Measurements from ENCODE around the gene RHOF. TPM values are rescaled to one million over a fixed set of nuclear protein-coding genes. Genes with fewer than 3 reads are reported as not detected.

The RHOF gene
- total and polyA plus RNA-seq, 2 experiments from 2014 or later = 2.4 to 6.7 TPM

- H3K4me2 ChIP-seq (ENCODE audit: unreplicated experiment) = no peak overlapping the region
- no peaks in the 10 kb centered on the region for H3F3A ChIP-seq (ENCODE audit: insufficient read depth)
- no peak for TF ChIP-seq EZH2phosphoT487 (IDR thresholded peaks at IDR 0.05; ENCODE audit: insufficient read depth, low read depth)
- no peak for TF ChIP-seq EZH2 (IDR thresholded peaks at IDR 0.05; ENCODE audit: insufficient read depth, poor library complexity, severe bottlenecking)
- H3K36me3 ChIP-seq (ENCODE audit: low read depth) = no peaks in the 10 kb centered on the region
- no peak overlapping the region for H3K4me3 ChIP-seq
- H3K27me3 ChIP-seq (replicated peaks; ENCODE audit: insufficient read depth) = no peaks in the 10 kb centered on the region
- H3K9me3 ChIP-seq (ENCODE audit: low read depth) = no peaks in the 10 kb centered on the region
- no peak for DNase-seq
- no peak overlapping the region for H3K27ac ChIP-seq
- 95 to 97% methylated on average over 7 of the region's 7 CpGs for WGBS, 2 experiments (ENCODE audit: low coverage in 1 of 2, low lambda C conversion rate in 2 of 2, missing lambda C conversion rate in 2 of 2)
- no peaks in the 10 kb centered on the region for H3K4me1 ChIP-seq (ENCODE audit: insufficient read depth)
- H3K79me2 ChIP-seq (ENCODE audit: insufficient read depth) = peaks cover 7% of the 10 kb centered on the region; the same call in 1 of the 2 replicates
- H4K20me1 ChIP-seq (ENCODE audit: insufficient read depth) = no peaks in the 10 kb centered on the region
- H2AFZ ChIP-seq = no peak overlapping the region
- in situ Hi-C loops (cut with MboI) = no loop called here
- H3K9me2 ChIP-seq (ENCODE audit: insufficient read depth) = no peaks in the 10 kb centered on the region
- no peak overlapping the region for H3K9ac ChIP-seq
Observed at GRCh38 chr12:121731473-121731872, 62.0 kb downstream of the RHOF start.

- Histone ChIP-seq H3K4me1 (ENCODE audit: insufficient read depth) (no peaks in the 10 kb centered on the region), H3F3A (ENCODE audit: insufficient read depth) (no peaks in the 10 kb centered on the region), H3K9me3 (ENCODE audit: low read depth) (no peaks in the 10 kb centered on the region), H3K27ac (no peak overlapping the region), H3K4me3 (no peak overlapping the region), H2AFZ (no peak overlapping the region), H3K27me3 (replicated peaks; ENCODE audit: insufficient read depth) (no peaks in the 10 kb centered on the region), H3K9me2 (ENCODE audit: insufficient read depth) (no peaks in the 10 kb centered on the region), H3K9ac (no peak overlapping the region), H4K20me1 (ENCODE audit: insufficient read depth) (no peaks in the 10 kb centered on the region), H3K4me2 (ENCODE audit: unreplicated experiment) (no peak overlapping the region), H3K36me3 (ENCODE audit: low read depth) (no peaks in the 10 kb centered on the region), H3K79me2 (ENCODE audit: insufficient read depth) (peaks cover 26% of the 10 kb centered on the region)
- in situ Hi-C loops (cut with MboI) = no loop called here
- DNase-seq = no peak
- TF ChIP-seq EZH2 (IDR thresholded peaks at IDR 0.05; ENCODE audit: insufficient read depth, poor library complexity, severe bottlenecking) (no peak), EZH2phosphoT487 (IDR thresholded peaks at IDR 0.05; ENCODE audit: insufficient read depth, low read depth) (no peak)
- 79 to 81% methylated on average over 6 of the region's 6 CpGs for WGBS, 2 experiments (ENCODE audit: low coverage in 1 of 2, low lambda C conversion rate in 2 of 2, missing lambda C conversion rate in 2 of 2)
Observed at GRCh38 chr12:121729021-121729420, 64.5 kb downstream of the RHOF start.

Other genes with a start within 250 kb of the RHOF start
- 20.1 and 26.3 TPM in 2 replicates for gene KDM2B, start 212.7 kb downstream of the RHOF start, total RNA-seq (2014; rRNA removed; shearing (Covaris generic))
- 8.2 and 10.6 TPM in 2 replicates for gene KDM2B, start 212.7 kb downstream of the RHOF start, polyA plus RNA-seq (2016; fragmentation: Nextera tagmentation; extraction: Ambion mirVana)
- 4.9 and 7.6 TPM in 2 replicates for gene ORAI1, start 167.2 kb downstream of the RHOF start, total RNA-seq (2014; rRNA removed; shearing (Covaris generic))
- 14.2 and 16.1 TPM in 2 replicates for gene ORAI1, start 167.2 kb downstream of the RHOF start, polyA plus RNA-seq (2016; fragmentation: Nextera tagmentation; extraction: Ambion mirVana)
- 0.13 TPM in 1 of 2 replicates, not detected in the other for gene MORN3, start 124.0 kb downstream of the RHOF start, total RNA-seq (2014; rRNA removed; shearing (Covaris generic))
- gene MORN3, start 124.0 kb downstream of the RHOF start, polyA plus RNA-seq (2016; fragmentation: Nextera tagmentation; extraction: Ambion mirVana) = 0.58 and 0.63 TPM in 2 replicates
- 10.7 and 12.1 TPM in 2 replicates for gene TMEM120B, start 80.9 kb downstream of the RHOF start, total RNA-seq (2014; rRNA removed; shearing (Covaris generic))
- gene TMEM120B, start 80.9 kb downstream of the RHOF start, polyA plus RNA-seq (2016; fragmentation: Nextera tagmentation; extraction: Ambion mirVana) = 4.7 and 4.8 TPM in 2 replicates
- gene SETD1B, start 10.3 kb upstream of the RHOF start, total RNA-seq (2014; rRNA removed; shearing (Covaris generic)) = 2.0 and 2.7 TPM in 2 replicates
- gene SETD1B, start 10.3 kb upstream of the RHOF start, polyA plus RNA-seq (2016; fragmentation: Nextera tagmentation; extraction: Ambion mirVana) = 1.7 and 2.0 TPM in 2 replicates
- gene HPD, start 65.2 kb upstream of the RHOF start, total RNA-seq (2014; rRNA removed; shearing (Covaris generic)) = not detected in 2 replicates
- gene HPD, start 65.2 kb upstream of the RHOF start, polyA plus RNA-seq (2016; fragmentation: Nextera tagmentation; extraction: Ambion mirVana) = not detected in 2 replicates
- gene PSMD9, start 95.1 kb upstream of the RHOF start, total RNA-seq (2014; rRNA removed; shearing (Covaris generic)) = 93.7 and 134 TPM in 2 replicates
- gene PSMD9, start 95.1 kb upstream of the RHOF start, polyA plus RNA-seq (2016; fragmentation: Nextera tagmentation; extraction: Ambion mirVana) = 129 and 141 TPM in 2 replicates
- 1.6 and 4.4 TPM in 2 replicates for gene CFAP251, start 124.9 kb upstream of the RHOF start, total RNA-seq (2014; rRNA removed; shearing (Covaris generic))
- 0.46 and 0.58 TPM in 2 replicates for gene CFAP251, start 124.9 kb upstream of the RHOF start, polyA plus RNA-seq (2016; fragmentation: Nextera tagmentation; extraction: Ambion mirVana)
- 3.4 and 4.2 TPM in 2 replicates for gene BCL7A, start 228.2 kb upstream of the RHOF start, total RNA-seq (2014; rRNA removed; shearing (Covaris generic))
- gene BCL7A, start 228.2 kb upstream of the RHOF start, polyA plus RNA-seq (2016; fragmentation: Nextera tagmentation; extraction: Ambion mirVana) = 2.7 and 3.0 TPM in 2 replicates